IPS-20b (cell line): ENCODE results near the gene NXPE4.
"Not testable (repeated sequence)": the region's sequence is repeated elsewhere in the genome, so short reads cannot be mapped to it uniquely, and the experiment has no call there.

ENCODE experiments used
- H3K27ac ChIP-seq: one replicate; pipeline ENCODE4 v1.5.1; 2013; ENCODE audit warnings: low read length
- H3K27me3 ChIP-seq: 2 replicates; pipeline ENCODE4 v1.6.1; 2013; ENCODE audit warnings: mild to moderate bottlenecking, low read length, inconsistent platforms; ENCODE audit not compliant: insufficient read depth
- H3K36me3 ChIP-seq: 2 replicates; pipeline ENCODE4 v1.6.1; 2013; ENCODE audit warnings: low read depth, mild to moderate bottlenecking, inconsistent platforms, low read length, moderate library complexity; ENCODE audit not compliant: insufficient read depth
- H3K4me1 ChIP-seq: 2 replicates; pipeline ENCODE4 v1.6.1; 2013; ENCODE audit warnings: mild to moderate bottlenecking, control low read depth, inconsistent platforms, low read length, moderate library complexity; ENCODE audit not compliant: insufficient read depth
- H3K4me3 ChIP-seq: 2 replicates; pipeline ENCODE4 v1.5.1; 2013; ENCODE audit warnings: mild to moderate bottlenecking, low read length, inconsistent platforms
- H3K9ac ChIP-seq: 2 replicates; pipeline ENCODE4 v1.6.1; 2013; ENCODE audit warnings: low read depth, mild to moderate bottlenecking, inconsistent platforms, low read length, moderate library complexity
- H3K9me3 ChIP-seq: 2 replicates; pipeline ENCODE4 v1.6.1; 2013; ENCODE audit warnings: mild to moderate bottlenecking, low read depth, low read length, inconsistent platforms; ENCODE audit not compliant: insufficient read depth

Gene NXPE4

DNA sequence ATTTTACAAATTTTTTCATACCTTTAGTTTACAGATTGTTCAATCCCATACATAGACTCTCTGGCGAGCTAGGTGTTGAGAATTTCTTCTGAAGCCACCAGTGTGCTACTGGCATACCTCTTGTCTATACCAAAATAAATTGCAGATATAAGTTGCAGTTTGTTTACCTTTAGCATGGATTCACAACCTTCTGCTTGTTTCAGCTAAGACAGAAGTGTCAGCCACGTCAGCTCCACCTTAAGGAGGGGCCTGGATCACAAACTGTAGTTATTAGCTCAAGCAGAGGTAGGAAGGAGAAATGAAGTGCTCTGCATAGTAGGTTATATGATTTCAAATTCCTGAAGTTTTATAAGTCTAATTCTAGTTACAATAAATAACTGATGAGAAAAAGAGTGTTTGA lies at the start of gene NXPE4:
TSS of gene NXPE4 (minus strand) at position 216 of the 400 bp plus-strand sequence. CDS start 1,027 bp downstream, outside the sequence.
- Histone ChIP-seq H3K4me3 (no peak within 1 kb of the TSS), H3K27me3 (no peaks in the 10 kb centered on the region), H3K4me1 (no peaks in the 10 kb centered on the region), H3K27ac (no peak within 1 kb of the TSS), H3K9ac (no peak within 1 kb of the TSS), H3K9me3 (peaks cover under 1% of the 10 kb centered on the region), H3K36me3 (no peaks in the 10 kb centered on the region)

DNA sequence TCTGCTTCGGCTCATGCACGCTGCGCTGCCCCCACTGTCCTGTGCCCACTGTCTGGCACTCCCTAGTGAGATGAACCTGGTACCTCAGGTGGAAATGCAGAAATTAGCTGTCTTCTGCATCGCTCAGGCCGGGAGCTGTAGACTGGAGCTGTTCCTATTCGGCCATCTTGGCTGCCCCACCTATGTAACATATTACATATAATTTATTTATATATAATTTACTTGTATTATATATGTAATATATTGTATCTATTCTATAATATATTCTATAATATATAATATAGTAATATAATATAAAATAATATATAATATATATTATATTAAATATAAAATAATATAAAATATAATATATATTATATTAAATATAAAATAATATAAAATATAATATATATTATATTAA lies 43.9 kb upstream of the NXPE4 start:
- H3K9ac ChIP-seq, H3K4me3 ChIP-seq, H3K4me1 ChIP-seq, H3K9me3 ChIP-seq, H3K27ac ChIP-seq, H3K36me3 ChIP-seq, H3K27me3 ChIP-seq: not testable (repeated sequence)

DNA sequence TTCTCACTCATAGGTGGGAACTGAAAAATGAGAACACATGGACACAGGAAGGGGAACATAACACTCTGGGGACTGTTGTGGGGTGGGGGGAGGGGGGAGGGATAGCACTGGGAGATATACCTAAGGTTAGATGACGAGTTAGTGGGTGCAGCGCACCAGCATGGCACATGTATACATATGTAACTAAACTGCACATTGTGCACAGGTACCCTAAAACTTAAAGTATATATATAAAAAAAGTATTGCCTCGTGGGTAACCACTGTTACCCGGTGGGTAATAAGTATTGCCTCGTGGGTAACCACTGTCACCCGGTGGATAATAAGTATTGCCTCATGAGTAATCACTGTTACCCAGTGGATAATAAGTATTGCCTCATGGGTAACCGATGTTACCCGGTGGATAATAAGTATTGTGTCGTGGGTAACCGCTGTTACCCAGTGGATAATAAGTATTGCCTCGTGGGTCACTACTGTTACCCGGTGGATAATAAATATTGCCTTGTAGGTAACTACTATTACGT lies 35.9 kb upstream of the NXPE4 start:
- not testable (repeated sequence) for H3K4me3 ChIP-seq, H3K27ac ChIP-seq, H3K9me3 ChIP-seq, H3K4me1 ChIP-seq, H3K36me3 ChIP-seq, H3K9ac ChIP-seq, H3K27me3 ChIP-seq

- H3K27ac ChIP-seq, result no peak overlapping the region
- no peaks in the 10 kb centered on the region for H3K27me3 ChIP-seq
- H3K4me3 ChIP-seq, result no peak overlapping the region
- no peaks in the 10 kb centered on the region for H3K36me3 ChIP-seq
- no peaks in the 10 kb centered on the region for H3K4me1 ChIP-seq
- H3K9ac ChIP-seq, result no peak overlapping the region
- H3K9me3 ChIP-seq, result peaks cover 57% of the 10 kb centered on the region
Observed at GRCh38 chr11:114625294-114625693, 29.7 kb upstream of the NXPE4 start.

DNA sequence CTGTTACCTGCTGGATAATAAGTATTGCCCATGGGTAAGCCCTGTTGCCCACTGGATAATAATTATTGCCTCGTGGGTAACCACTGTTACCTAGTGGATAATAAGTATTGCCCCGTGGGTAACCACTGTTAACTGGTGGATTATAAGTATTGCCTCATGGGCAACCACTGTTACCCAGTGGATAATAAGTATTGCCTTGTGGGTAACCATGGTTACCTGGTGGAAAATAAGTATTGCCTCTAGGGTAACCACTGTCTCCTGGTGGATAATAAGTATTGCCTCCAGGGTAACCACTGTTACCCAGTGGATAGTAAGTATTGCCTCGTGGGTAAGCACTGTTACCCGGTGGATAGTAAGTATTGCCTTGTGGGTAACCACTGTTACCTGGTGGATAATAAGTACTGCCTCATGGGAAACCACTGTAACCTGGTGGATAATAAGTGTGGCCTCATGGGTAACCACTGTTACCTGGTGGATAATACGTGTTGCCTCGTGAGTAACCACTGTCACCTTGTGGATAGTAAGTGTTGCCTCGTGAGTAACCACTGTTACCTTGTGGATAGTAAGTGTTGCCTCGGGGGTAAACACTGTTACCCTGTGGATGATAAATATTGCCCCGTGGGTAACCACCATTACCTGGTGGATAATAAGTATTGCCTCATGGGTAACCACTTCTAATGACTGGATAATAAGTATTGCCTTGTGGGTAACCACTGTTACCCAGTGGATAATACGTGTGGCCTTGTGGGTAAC lies 29.0 kb upstream of the NXPE4 start:
- no peak overlapping the region for H3K9ac ChIP-seq
- no peaks in the 10 kb centered on the region for H3K36me3 ChIP-seq
- no peaks in the 10 kb centered on the region for H3K27me3 ChIP-seq
- H3K4me1 ChIP-seq, result no peaks in the 10 kb centered on the region
- no peak overlapping the region for H3K4me3 ChIP-seq
- H3K27ac ChIP-seq, result no peak overlapping the region
- H3K9me3 ChIP-seq, result peaks cover 64% of the 10 kb centered on the region

DNA sequence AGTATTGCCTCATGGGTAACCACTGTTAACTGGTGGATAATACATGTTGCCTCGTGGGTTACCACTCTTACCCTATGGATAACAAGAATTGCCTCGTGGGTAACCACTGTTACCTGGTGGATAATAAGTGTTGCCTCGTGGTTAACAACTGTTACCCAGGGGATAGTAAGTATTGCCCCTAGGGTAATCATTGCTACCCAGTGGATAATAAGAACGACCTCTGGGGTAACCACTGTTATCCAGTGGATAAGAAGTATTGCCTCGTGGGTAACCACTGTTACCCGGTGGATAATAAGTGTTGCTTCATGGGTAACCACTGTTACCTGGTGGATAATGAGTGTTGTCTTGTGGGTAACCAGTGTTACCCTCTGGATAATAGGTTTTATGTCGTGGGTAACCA lies 28.1 kb upstream of the NXPE4 start:
- Histone ChIP-seq H3K4me3 (no peak overlapping the region), H3K9ac (no peak overlapping the region), H3K27ac (no peak overlapping the region), H3K9me3 (peaks cover 72% of the 10 kb centered on the region), H3K4me1 (no peaks in the 10 kb centered on the region), H3K27me3 (no peaks in the 10 kb centered on the region), H3K36me3 (no peaks in the 10 kb centered on the region)

GRCh38 chr11:114622858-114623257 lies 27.3 kb upstream of the NXPE4 start:
- Histone ChIP-seq H3K4me3 (no peak overlapping the region), H3K36me3 (no peaks in the 10 kb centered on the region), H3K9me3 (peaks cover 80% of the 10 kb centered on the region), H3K27me3 (no peaks in the 10 kb centered on the region), H3K9ac (no peak overlapping the region), H3K4me1 (no peaks in the 10 kb centered on the region), H3K27ac (no peak overlapping the region)

DNA sequence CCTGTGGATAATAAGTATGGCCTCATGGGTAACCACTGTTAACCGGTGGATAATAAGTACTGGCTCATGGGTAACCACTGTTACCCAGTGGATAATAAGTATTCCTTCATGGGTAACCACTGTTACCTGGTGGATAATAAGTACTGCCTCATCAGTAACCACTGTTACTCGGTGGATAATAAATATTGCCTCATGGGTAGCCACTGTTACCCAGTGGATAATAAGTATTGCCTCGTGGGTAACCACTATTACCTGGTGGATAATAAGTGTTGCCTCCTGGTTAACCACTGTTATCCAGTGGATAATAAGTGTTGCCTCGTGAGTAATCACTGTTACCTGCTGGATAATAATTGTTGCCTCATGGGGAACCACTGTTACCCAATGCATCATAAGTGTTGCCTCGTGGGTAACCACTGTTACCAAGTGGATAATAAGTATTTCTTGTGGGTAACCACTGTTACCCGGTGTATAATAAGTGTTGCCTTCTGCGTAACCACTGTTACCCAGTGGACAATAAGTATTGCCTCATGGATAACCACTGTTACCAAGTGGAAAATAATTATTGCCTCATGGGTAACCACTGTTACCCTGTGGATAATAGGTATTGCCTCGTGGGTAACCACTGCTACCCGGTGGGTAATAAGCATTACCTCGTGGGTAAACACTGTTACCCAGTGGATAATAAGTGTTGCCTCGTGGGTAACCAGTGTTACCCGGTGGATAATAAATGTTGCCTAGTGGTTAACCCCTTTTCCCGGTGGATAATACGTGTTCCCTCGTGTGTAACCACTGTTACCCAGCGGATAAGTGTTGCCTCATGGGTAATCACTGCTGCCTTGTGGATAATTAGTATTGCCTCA lies 26.6 kb upstream of the NXPE4 start:
- H3K9me3 ChIP-seq, result peaks cover 87% of the 10 kb centered on the region
- H3K27ac ChIP-seq, result no peak overlapping the region
- no peak overlapping the region for H3K4me3 ChIP-seq
- no peaks in the 10 kb centered on the region for H3K4me1 ChIP-seq
- H3K9ac ChIP-seq, result no peak overlapping the region
- H3K27me3 ChIP-seq, result no peaks in the 10 kb centered on the region
- no peaks in the 10 kb centered on the region for H3K36me3 ChIP-seq

GRCh38 chr11:114621072-114621471 lies 25.5 kb upstream of the NXPE4 start:
- Histone ChIP-seq H3K9me3 (peaks cover 98% of the 10 kb centered on the region), H3K27ac (no peak overlapping the region), H3K4me3 (no peak overlapping the region), H3K9ac (no peak overlapping the region), H3K36me3 (no peaks in the 10 kb centered on the region), H3K27me3 (no peaks in the 10 kb centered on the region), H3K4me1 (no peaks in the 10 kb centered on the region)

GRCh38 chr11:114619659-114620173 lies 24.1 kb upstream of the NXPE4 start:
- no peak overlapping the region for H3K4me3 ChIP-seq
- no peaks in the 10 kb centered on the region for H3K4me1 ChIP-seq
- H3K36me3 ChIP-seq, result no peaks in the 10 kb centered on the region
- peaks cover 99% of the 10 kb centered on the region for H3K9me3 ChIP-seq
- no peak overlapping the region for H3K9ac ChIP-seq
- H3K27me3 ChIP-seq, result no peaks in the 10 kb centered on the region
- no peak overlapping the region for H3K27ac ChIP-seq

- Histone ChIP-seq H3K9me3 (peaks cover 99% of the 10 kb centered on the region), H3K4me3 (no peak overlapping the region), H3K27ac (no peak overlapping the region)
Observed at GRCh38 chr11:114618139-114618538, 22.6 kb upstream of the NXPE4 start.

More at GRCh38 chr11:114618139-114618538, 22.6 kb upstream of the NXPE4 start:
- H3K4me1 ChIP-seq, result no peaks in the 10 kb centered on the region
- no peaks in the 10 kb centered on the region for H3K36me3 ChIP-seq
- H3K9ac ChIP-seq, result no peak overlapping the region
- H3K27me3 ChIP-seq, result no peaks in the 10 kb centered on the region
